Caco-2 (cell line): ENCODE measurements around the gene ACTR1A. TPM values are rescaled to one million over a fixed set of nuclear protein-coding genes. Genes with fewer than 3 reads are reported as not detected.
"Not testable (repeated sequence)": the region's sequence is repeated elsewhere in the genome, so short reads cannot be mapped to it uniquely, and the experiment has no call there.

Source experiments
- BruUV-seq: library from RNA; stranded (reverse); fragments of 400-500 nt; replicated peaks from 2 replicates; lab custom pipeline; 2021; lab: Mats Ljungman, UMichigan
- CTCF ChIA-PET: fragments of 300-600 bp; sonication (Branson Sonifier 250); formaldehyde crosslinking; loops from one replicate; lab custom pipeline; 2022; ENCODE audit warnings: antibody characterized with exemption; lab: Charles Lee
- POLR2A ChIA-PET: fragments of 300-600 bp; sonication (Branson Sonifier 250); formaldehyde crosslinking; loops from one replicate; lab custom pipeline; 2022; ENCODE audit warnings: antibody characterized with exemption; lab: Charles Lee
- DNase-seq, 2 experiments: peaks; one replicate each; pipeline versions ENCODE4 v3.0.0 to v3.0.0-alpha.2; 2020 to 2022
- H3K27me3 ChIP-seq: replicated peaks from 2 replicates; pipeline ENCODE4 v1.6.0; 2011; ENCODE audit warnings: low read length; ENCODE audit not compliant: control insufficient read depth, insufficient read depth
- H3K36me3 ChIP-seq: 2 replicates; pipeline ENCODE4 v1.5.1; 2011; ENCODE audit warnings: low read length; ENCODE audit not compliant: control insufficient read depth, insufficient read depth
- H3K4me1 ChIP-seq: fragments of 250-450 bp; sonication (Bioruptor Pico); 2 replicates; pipeline ENCODE4 v1.5.1; 2020; ENCODE audit warnings: mild to moderate bottlenecking
- H3K4me3 ChIP-seq: 2 replicates; pipeline ENCODE4 v1.5.1; 2011; ENCODE audit warnings: low read depth, mild to moderate bottlenecking, control low read depth, low read length
- H3K9me3 ChIP-seq: fragments of 250-450 bp; sonication (Bioruptor Pico); 2 replicates; pipeline ENCODE4 v1.5.1; 2020; ENCODE audit warnings: mild to moderate bottlenecking, moderate library complexity
- H3K27ac Mint-ChIP-seq: one replicate; pipeline ENCODE4 v1.8.0; 2022; ENCODE audit warnings: mixed read lengths; ENCODE audit not compliant: unreplicated experiment
- H3K27me3 Mint-ChIP-seq: one replicate; pipeline ENCODE4 v1.8.0; 2022; ENCODE audit warnings: mixed read lengths; ENCODE audit not compliant: insufficient read depth, unreplicated experiment
- H3K36me3 Mint-ChIP-seq: one replicate; pipeline ENCODE4 v1.8.0; 2022; ENCODE audit warnings: mild to moderate bottlenecking, mixed read lengths; ENCODE audit not compliant: insufficient read depth, unreplicated experiment
- H3K4me1 Mint-ChIP-seq: one replicate; pipeline ENCODE4 v1.8.0; 2022; ENCODE audit warnings: low read depth, mixed read lengths; ENCODE audit not compliant: unreplicated experiment
- H3K4me3 Mint-ChIP-seq: one replicate; pipeline ENCODE4 v1.8.0; 2022; ENCODE audit warnings: mild to moderate bottlenecking, moderate library complexity, mixed read lengths; ENCODE audit not compliant: unreplicated experiment
- H3K9me3 Mint-ChIP-seq: one replicate; pipeline ENCODE4 v1.8.0; 2022; ENCODE audit warnings: mixed read lengths; ENCODE audit not compliant: unreplicated experiment
- intact Hi-C: fragments of 100-400 bp; cut with micrococcal nuclease; formaldehyde crosslinking; loops from one replicate; pipeline ENCODE4 v1.10.0; 2022; ENCODE audit not compliant: unreplicated experiment
- total RNA-seq: library from RNA; stranded (reverse); gene quantifications from 2 replicates; pipeline ENCODE4 v1.2.3, GENCODE V29; 2022
- TF ChIP-seq, protein P1 (sequence below), 2 experiments: fragments of 200-600 bp in 1 of 2; IDR thresholded peaks; 1 replicate in 1 of 2; 2 replicates in 1 of 2; pipeline versions ENCODE4 v1.5.1 to v1.8.0; 2011 to 2022; ENCODE audit warnings: antibody characterized with exemption in 1 of 2, control low read depth in 1 of 2, inconsistent platforms in 1 of 2, low read depth in 1 of 2, low read length in 1 of 2, mild to moderate bottlenecking in 1 of 2, moderate library complexity in 1 of 2; ENCODE audit not compliant: insufficient read depth in 1 of 2, severe bottlenecking in 1 of 2, unreplicated experiment in 1 of 2

The ACTR1A gene
- total RNA-seq, 1 experiment from 2014 or later, result 65.9 TPM

DNA sequence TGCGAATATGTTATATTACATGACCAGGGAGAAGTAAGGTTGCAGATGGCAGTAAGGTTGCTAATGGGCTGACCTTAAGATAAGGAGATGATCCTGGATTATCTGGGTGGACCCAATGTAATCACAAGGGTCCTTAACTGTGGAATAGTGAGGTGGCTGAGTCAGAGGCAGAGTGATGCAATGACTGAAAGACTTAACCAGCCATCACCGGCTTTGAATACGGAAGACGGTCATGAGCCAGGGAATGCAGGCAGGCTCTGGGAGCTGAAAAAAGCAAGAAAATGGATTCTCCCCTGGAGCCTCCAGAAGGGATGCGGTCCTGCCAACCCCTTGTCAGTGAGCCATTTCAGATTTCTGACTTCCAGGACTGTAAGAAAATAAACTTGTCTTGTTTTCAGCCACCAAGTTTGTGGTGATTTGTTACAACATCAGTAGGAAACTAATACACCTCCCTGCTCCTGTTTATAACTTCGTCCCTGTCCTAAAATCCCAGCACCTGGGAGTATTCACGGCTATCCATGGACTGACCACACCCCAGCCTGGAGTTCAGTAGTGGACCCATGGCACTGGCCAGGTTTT lies 46.5 kb downstream of the ACTR1A start:
- H3K36me3 ChIP-seq, result 0 out of 2 replicates have a peak, but pooled peaks cover 1% of the 10 kb centered on the region
- no peaks in the 10 kb centered on the region for H3K9me3 ChIP-seq
- peaks cover 55% of the 10 kb centered on the region for H3K4me1 ChIP-seq
- H3K36me3 Mint-ChIP-seq, result peaks cover 50% of the 10 kb centered on the region
- ChIA-PET POLR2A (interaction anchor here (0.6 kb wide), 1 partner anchor 45 kb away, joined by 3 read pairs; no protein-coding TSS in a partner anchor), CTCF (interaction anchor here (1.0 kb wide), 1 partner anchor 47 kb away, joined by 3 read pairs; the partner anchor contains the start of gene ACTR1A)
- intact Hi-C loops, result loop anchor here (1.0 kb wide), 1 partner anchor 46 kb away; the partner anchor contains the start of gene ACTR1A
- H3K4me3 Mint-ChIP-seq, result peak overlapping the region; percentile 26
- H3K4me1 Mint-ChIP-seq, result peaks cover 27% of the 10 kb centered on the region
- peak overlapping the region; percentile 89 for H3K27ac Mint-ChIP-seq
- H3K27me3 Mint-ChIP-seq, result no peaks in the 10 kb centered on the region
- TSS peak; percentile 5 for BruUV-seq
- no peaks in the 10 kb centered on the region for H3K27me3 ChIP-seq
- H3K4me3 ChIP-seq, result no peak overlapping the region
- DNase-seq, result peak; percentile 76 to 82
- H3K9me3 Mint-ChIP-seq, result no peaks in the 10 kb centered on the region
- TF ChIP-seq, protein P1, sequence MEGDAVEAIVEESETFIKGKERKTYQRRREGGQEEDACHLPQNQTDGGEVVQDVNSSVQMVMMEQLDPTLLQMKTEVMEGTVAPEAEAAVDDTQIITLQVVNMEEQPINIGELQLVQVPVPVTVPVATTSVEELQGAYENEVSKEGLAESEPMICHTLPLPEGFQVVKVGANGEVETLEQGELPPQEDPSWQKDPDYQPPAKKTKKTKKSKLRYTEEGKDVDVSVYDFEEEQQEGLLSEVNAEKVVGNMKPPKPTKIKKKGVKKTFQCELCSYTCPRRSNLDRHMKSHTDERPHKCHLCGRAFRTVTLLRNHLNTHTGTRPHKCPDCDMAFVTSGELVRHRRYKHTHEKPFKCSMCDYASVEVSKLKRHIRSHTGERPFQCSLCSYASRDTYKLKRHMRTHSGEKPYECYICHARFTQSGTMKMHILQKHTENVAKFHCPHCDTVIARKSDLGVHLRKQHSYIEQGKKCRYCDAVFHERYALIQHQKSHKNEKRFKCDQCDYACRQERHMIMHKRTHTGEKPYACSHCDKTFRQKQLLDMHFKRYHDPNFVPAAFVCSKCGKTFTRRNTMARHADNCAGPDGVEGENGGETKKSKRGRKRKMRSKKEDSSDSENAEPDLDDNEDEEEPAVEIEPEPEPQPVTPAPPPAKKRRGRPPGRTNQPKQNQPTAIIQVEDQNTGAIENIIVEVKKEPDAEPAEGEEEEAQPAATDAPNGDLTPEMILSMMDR (IDR thresholded peaks at IDR 0.05; ENCODE audit: insufficient read depth in 1 of 2, low read depth in 1 of 2, low read length in 1 of 2, severe bottlenecking in 1 of 2, unreplicated experiment in 1 of 2), result no peak

DNA sequence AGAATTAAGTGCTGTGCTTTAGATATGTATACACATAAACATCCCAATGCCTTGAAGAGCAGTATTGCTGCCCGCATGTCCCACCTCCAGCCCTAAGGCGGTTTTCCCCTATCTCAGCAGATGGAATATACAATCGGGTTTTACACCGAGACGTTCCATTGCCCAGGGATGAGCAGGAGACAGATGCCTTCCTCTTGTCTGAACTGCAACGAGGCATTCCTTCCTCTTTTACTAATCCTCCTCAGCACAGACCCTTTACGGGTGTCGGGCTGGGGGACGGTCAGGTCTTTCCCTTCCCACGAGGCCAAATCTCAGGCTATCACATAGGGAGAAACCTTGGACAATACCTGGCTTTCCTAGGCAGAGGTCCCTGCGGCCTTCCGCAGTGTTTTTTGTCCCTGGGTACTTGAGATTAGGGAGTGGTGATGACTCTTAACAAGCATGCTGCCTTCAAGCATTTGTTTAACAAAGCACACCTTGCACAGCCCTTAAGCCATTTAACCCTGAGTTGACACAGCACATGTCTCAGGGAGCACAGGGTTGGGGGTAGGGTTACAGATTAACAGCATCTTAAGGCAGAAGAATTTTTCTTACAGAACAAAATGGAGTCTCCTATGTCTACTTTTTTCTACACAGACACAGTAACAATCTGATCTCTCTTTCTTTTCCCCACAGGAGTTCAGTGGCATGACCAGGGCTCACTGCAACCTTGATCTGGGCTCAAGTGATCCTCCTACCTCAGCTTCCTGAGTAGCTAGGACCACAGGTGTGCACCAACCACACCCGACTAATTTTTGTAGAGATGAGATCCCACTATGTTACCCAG lies 47.6 kb downstream of the ACTR1A start:
- Mint-ChIP-seq H3K36me3 (peaks cover 54% of the 10 kb centered on the region), H3K4me3 (peak overlapping the region; percentile 53), H3K4me1 (peaks cover 27% of the 10 kb centered on the region), H3K27ac (peak overlapping the region; percentile 89)
- H3K27me3 Mint-ChIP-seq, H3K9me3 ChIP-seq, H3K27me3 ChIP-seq, H3K4me3 ChIP-seq, H3K9me3 Mint-ChIP-seq, H3K36me3 ChIP-seq, CTCF ChIA-PET, POLR2A ChIA-PET: not testable (repeated sequence)
- BruUV-seq, result TSS peak; percentile 56
- peaks cover 55% of the 10 kb centered on the region for H3K4me1 ChIP-seq
- intact Hi-C loops, result loop anchor here (1.0 kb wide), 1 partner anchor 47 kb away; the partner anchor contains the start of gene ACTR1A
- DNase-seq, result peak; percentile 61 to 78

DNA sequence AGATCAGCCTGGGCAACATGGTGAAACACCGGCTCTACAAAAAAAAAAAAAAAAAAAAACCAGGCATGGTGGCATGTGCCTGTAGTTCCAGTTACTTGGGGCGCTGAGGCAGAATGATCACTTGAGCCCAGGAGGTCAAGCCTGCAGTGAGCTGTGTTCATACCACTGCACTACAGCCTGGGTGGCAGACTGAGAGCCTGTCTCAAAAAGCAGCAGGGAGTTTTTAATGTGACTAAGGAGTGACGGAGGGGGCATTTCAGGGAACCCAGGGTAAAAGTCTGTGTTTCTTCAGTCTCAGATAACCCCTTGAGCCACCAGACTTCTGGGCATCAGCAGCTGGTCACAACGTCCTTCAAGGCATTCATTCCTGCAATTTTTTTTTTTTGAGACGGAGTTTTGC lies 49.0 kb downstream of the ACTR1A start:
- peaks cover 34% of the 10 kb centered on the region for H3K4me1 Mint-ChIP-seq
- ChIA-PET POLR2A (interaction anchor here (0.6 to 0.7 kb wide), 2 partner anchors 50 to 260 kb away, joined by 3 to 5 read pairs; no protein-coding TSS in a partner anchor), CTCF (interaction anchor here (1.2 kb wide), 2 partner anchors 33 to 54 kb away, joined by 3 read pairs; partner anchors contain the start of gene FBXL15)
- Histone ChIP-seq H3K4me1 (peaks cover 57% of the 10 kb centered on the region), H3K27me3 (no peaks in the 10 kb centered on the region), H3K4me3 (no peak overlapping the region), H3K9me3 (no peaks in the 10 kb centered on the region), H3K36me3 (0 out of 2 replicates have a peak, but pooled peaks cover 1% of the 10 kb centered on the region)
- TF ChIP-seq, protein P1 (IDR thresholded peaks at IDR 0.05; ENCODE audit: insufficient read depth in 1 of 2, low read depth in 1 of 2, low read length in 1 of 2, severe bottlenecking in 1 of 2, unreplicated experiment in 1 of 2), result no peak
- H3K36me3 Mint-ChIP-seq, result peaks cover 63% of the 10 kb centered on the region
- no peaks in the 10 kb centered on the region for H3K27me3 Mint-ChIP-seq
- BruUV-seq, result no TSS peak
- intact Hi-C loops, result no loop called here
- H3K4me3 Mint-ChIP-seq, result peak overlapping the region; percentile 51
- H3K27ac Mint-ChIP-seq, result peak overlapping the region; percentile 91
- DNase-seq, result no peak
- H3K9me3 Mint-ChIP-seq, result no peaks in the 10 kb centered on the region
